ENCODE results near the gene ZNF620. TPM values are rescaled to one million over a fixed set of nuclear protein-coding genes. Genes with fewer than 3 reads are reported as not detected.

Gene ZNF620
- total RNA-seq, 2 donors from 2014 or later, result 2.6 to 6.9 TPM

DNA sequence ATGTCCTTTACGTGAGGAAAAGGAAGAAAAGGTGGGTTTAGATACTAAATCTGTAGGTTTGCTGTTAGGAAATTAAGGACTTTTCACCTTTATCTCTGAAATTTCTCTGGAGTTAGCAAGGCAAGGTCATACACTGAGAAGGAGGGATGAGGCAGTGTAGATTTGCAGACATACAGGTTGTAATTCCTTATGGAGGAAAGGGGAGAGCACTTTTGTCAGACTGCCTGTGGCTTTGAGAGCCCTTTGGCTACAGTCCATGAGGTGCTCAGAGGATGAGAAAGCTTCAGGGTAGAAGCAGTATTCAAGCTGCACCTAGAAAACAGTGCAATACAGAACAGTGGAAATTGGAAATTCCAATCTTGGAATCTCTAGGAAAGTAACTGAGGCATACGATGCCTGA is 40.4 kb upstream of the ZNF620 start:
- Histone ChIP-seq H3K27me3 (no peaks in the 10 kb centered on the region), H3K9me3 (no peaks in the 10 kb centered on the region), H3K27ac (no peak overlapping the region), H3K4me1 (peaks cover 4% of the 10 kb centered on the region), H3K36me3 (replicated peaks in 1 of 2; ENCODE audit: insufficient read depth in 1 of 2, low read depth in 2 of 2) (peaks cover 0 to 12% of the 10 kb centered on the region in 2 donors), H3K4me3 (no peak overlapping the region)
- whole genome bisulfite sequencing, 2 donors, result 82 to 90% methylated on average over 2 of the region's 2 CpGs
- TF ChIP-seq POLR2A (IDR thresholded peaks at IDR 0.05), result no peak
- TF ChIP-seq, protein P1, sequence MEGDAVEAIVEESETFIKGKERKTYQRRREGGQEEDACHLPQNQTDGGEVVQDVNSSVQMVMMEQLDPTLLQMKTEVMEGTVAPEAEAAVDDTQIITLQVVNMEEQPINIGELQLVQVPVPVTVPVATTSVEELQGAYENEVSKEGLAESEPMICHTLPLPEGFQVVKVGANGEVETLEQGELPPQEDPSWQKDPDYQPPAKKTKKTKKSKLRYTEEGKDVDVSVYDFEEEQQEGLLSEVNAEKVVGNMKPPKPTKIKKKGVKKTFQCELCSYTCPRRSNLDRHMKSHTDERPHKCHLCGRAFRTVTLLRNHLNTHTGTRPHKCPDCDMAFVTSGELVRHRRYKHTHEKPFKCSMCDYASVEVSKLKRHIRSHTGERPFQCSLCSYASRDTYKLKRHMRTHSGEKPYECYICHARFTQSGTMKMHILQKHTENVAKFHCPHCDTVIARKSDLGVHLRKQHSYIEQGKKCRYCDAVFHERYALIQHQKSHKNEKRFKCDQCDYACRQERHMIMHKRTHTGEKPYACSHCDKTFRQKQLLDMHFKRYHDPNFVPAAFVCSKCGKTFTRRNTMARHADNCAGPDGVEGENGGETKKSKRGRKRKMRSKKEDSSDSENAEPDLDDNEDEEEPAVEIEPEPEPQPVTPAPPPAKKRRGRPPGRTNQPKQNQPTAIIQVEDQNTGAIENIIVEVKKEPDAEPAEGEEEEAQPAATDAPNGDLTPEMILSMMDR (IDR thresholded peaks at IDR 0.05), result no peak
- ATAC-seq (no peak), DNase-seq (no peak)
- intact Hi-C loops (cut with DNase I), result no loop called here

DNA sequence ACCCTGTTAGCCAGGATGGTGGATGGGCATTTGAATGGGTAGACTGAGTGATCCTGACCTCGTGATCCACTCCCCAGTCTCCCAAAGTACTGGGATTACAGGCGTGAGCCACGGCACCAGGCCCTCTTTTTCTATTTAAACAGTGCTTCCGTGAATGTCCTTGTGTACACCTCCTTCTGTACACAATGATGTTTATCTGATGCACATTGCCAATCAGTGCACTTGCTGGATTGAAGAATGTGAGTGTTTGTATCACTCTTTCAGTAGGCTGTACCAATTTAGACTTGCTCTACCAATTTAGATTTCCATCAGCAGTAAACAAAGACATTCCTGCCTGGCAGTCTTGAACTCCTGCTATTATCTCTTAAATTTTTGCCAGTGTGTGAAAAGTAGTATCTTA is 37.8 kb upstream of the ZNF620 start:
- H3K27me3 ChIP-seq, result no peaks in the 10 kb centered on the region
- H3K27ac ChIP-seq, result no peak overlapping the region
- no peak for DNase-seq
- no peak for TF ChIP-seq POLR2A (IDR thresholded peaks at IDR 0.05)
- TF ChIP-seq, protein P1 (IDR thresholded peaks at IDR 0.05), result no peak
- ATAC-seq, result no peak
- no peaks in the 10 kb centered on the region for H3K4me1 ChIP-seq
- intact Hi-C loops (cut with DNase I), result no loop called here
- H3K4me3 ChIP-seq, result no peak overlapping the region
- no peaks in the 10 kb centered on the region for H3K9me3 ChIP-seq
- WGBS, 2 donors, result 32 to 52% methylated on average over 4 of the region's 4 CpGs
- peaks cover 0 to 8% of the 10 kb centered on the region in 2 donors for H3K36me3 ChIP-seq (replicated peaks in 1 of 2; ENCODE audit: insufficient read depth in 1 of 2, low read depth in 2 of 2)

DNA sequence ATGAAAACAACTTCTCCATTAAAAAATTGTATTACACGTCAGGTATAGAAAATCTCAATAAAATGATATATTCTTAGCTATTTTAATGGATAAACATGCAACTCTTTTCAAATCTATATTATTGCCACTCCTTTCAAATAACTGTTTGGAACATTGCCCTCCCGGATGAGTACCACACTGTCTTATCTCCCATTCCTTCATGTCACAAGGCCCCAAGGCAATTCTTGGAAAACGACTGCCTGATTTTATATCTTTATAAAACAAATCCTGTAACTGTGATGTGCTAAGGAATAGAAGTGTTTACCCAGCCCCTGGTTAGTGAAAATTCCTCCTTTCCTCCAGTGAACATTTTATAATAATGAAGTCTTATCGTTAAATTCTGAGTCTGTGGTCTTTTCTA is 35.1 kb upstream of the ZNF620 start:
- H3K9me3 ChIP-seq, result no peaks in the 10 kb centered on the region
- TF ChIP-seq POLR2A (IDR thresholded peaks at IDR 0.05), result no peak
- TF ChIP-seq, protein P1 (IDR thresholded peaks at IDR 0.05), result no peak

DNA sequence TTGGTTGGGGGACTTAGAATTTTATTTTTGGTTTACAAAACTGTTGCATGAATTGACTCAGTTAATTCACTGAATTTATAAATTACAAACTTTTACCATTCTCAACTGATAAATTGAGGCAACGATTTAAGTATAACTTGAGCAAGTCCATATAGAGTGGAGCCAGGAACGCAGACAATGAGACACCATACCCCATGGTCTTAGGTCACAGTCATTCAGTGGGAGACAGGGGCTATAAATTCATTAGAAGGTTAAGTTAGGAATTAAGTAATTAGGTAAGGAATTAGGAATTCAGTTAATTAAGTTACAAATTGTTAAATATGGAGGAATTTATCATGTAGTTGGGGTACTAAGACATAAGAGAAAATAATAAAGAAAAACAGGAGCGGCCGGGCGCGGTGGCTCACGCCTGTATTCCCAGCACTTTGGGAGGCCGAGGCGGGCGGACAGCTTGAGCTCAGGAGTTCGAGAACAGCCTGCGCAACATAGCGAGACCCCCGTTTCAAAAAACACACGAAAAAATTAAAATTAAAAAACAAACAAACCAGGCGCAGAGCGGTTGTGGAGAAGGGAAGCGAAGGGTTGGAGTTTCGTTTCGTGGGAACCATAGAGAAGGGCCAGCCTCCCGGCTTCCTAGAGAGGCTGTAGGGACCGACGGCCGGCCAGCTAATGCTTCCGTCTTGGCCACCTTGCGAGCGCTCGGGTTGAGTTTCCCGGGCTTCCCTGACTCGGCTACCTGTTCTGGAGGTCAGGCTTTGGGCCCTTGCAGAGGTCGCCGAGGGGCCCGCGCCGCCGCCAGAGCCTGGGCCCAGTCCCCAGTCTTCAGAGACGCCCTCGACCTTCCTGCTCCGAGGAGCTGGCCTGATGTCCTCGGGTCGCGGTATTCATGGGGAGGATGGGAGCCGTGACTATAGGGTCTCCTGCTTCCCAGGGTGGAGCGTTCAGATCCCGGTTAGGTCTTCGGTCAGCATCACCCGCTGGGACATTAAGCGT is 29.1 kb upstream of the ZNF620 start, which contains the start of gene ZNF619:
ZNF619 (plus strand) TSS at position 645 of the 993 bp plus-strand sequence. CDS start 858 bp downstream, outside the sequence.
- no peaks in the 10 kb centered on the region for H3K9me3 ChIP-seq
- DNase-seq (peak; percentile 77 to 84 (median 82)), ATAC-seq (peak; percentile 98)
- peak within 1 kb of the TSS in 3 of 4 donors; percentile 50 to 80 (median 59) for H3K27ac ChIP-seq
- peaks cover 0 to 4% of the 10 kb centered on the region in 2 donors for H3K36me3 ChIP-seq (replicated peaks in 1 of 2; ENCODE audit: insufficient read depth in 1 of 2, low read depth in 2 of 2)
- peak within 1 kb of the TSS; percentile 24 to 59 for H3K4me3 ChIP-seq
- peaks cover 11% of the 10 kb centered on the region for H3K4me1 ChIP-seq
- no peaks in the 10 kb centered on the region for H3K27me3 ChIP-seq
- peak in 2 of 3 donors; percentile 62 to 71 for TF ChIP-seq POLR2A (IDR thresholded peaks at IDR 0.05)
- TF ChIP-seq, protein P1 (IDR thresholded peaks at IDR 0.05), result peak in 1 of 7 experiments; percentile 2
- WGBS, 2 donors, result 6 to 7% methylated on average over 46 to 48 of the region's 48 CpGs
- intact Hi-C loops (cut with DNase I), result no loop called here

More for the DNA sequence above, 35.1 kb upstream of the ZNF620 start:
- Histone ChIP-seq H3K27ac (no peak overlapping the region), H3K36me3 (replicated peaks in 1 of 2; ENCODE audit: insufficient read depth in 1 of 2, low read depth in 2 of 2) (no peaks in the 10 kb centered on the region), H3K27me3 (no peaks in the 10 kb centered on the region), H3K4me3 (no peak overlapping the region), H3K4me1 (no peaks in the 10 kb centered on the region)
- ATAC-seq (no peak), DNase-seq (no peak)
- WGBS, 2 donors, result 72 to 74% methylated on average over 4 of the region's 4 CpGs
- intact Hi-C loops (cut with DNase I), result no loop called here

Data from body of pancreas (tissue), 4 donors.